NCI-H146 treated with DMSO at 0.1 percent for 48 hours (cell line): ENCODE results near the gene C19orf47.

ENCODE experiments used
- DNase-seq: peaks from one replicate; lab custom pipeline; 2025; ENCODE audit not compliant: unreplicated experiment; lab: John Stamatoyannopoulos, UW

Gene C19orf47

GRCh38 chr19:40283414-40284250 is 64.6 kb downstream of the C19orf47 start:
- DNase-seq: no peak

GRCh38 chr19:40282920-40283319 is 65.3 kb downstream of the C19orf47 start:
- no peak for DNase-seq

- DNase-seq: no peak
These were observed 66.0 kb downstream of the C19orf47 start for GRCh38 chr19:40282209-40282580.

- DNase-seq: no peak
These were observed 66.6 kb downstream of the C19orf47 start for GRCh38 chr19:40281381-40282208.

- DNase-seq: no peak
These were observed 67.5 kb downstream of the C19orf47 start for GRCh38 chr19:40280608-40281221.

GRCh38 chr19:40279761-40280607 is 68.2 kb downstream of the C19orf47 start:
- DNase-seq: no peak

- DNase-seq: no peak
These were observed 69.1 kb downstream of the C19orf47 start for GRCh38 chr19:40279120-40279551.

GRCh38 chr19:40278361-40279035 is 69.7 kb downstream of the C19orf47 start:
- no peak for DNase-seq

- DNase-seq: no peak
These were observed 70.7 kb downstream of the C19orf47 start for GRCh38 chr19:40277356-40278059.

- no peak for DNase-seq
These were observed 73.3 kb downstream of the C19orf47 start for GRCh38 chr19:40274585-40275544.

- no peak for DNase-seq
These were observed 74.5 kb downstream of the C19orf47 start for GRCh38 chr19:40273469-40274360.

GRCh38 chr19:40272261-40272660 is 75.9 kb downstream of the C19orf47 start:
- DNase-seq: no peak

- no peak for DNase-seq
These were observed 76.5 kb downstream of the C19orf47 start for GRCh38 chr19:40271706-40272105.

- no peak for DNase-seq
These were observed 77.7 kb downstream of the C19orf47 start for GRCh38 chr19:40270362-40271089.
